ENCODE data around the gene CSTF3. TPM values are rescaled to one million over a fixed set of nuclear protein-coding genes. Genes with fewer than 3 reads are reported as not detected.

CSTF3 gene
- 45.3 TPM for total RNA-seq (ENCODE audit: unreplicated experiment)
- long read RNA-seq, transcript CSTF3-203 (3 exons, 1,132 nt) = major isoform, 12 of 24 reads
- long read RNA-seq, partial matches to known transcripts = 1 of 24 reads
- long read RNA-seq, other reads (novel, unspliced or antisense) = 4 of 24 reads

DNA sequence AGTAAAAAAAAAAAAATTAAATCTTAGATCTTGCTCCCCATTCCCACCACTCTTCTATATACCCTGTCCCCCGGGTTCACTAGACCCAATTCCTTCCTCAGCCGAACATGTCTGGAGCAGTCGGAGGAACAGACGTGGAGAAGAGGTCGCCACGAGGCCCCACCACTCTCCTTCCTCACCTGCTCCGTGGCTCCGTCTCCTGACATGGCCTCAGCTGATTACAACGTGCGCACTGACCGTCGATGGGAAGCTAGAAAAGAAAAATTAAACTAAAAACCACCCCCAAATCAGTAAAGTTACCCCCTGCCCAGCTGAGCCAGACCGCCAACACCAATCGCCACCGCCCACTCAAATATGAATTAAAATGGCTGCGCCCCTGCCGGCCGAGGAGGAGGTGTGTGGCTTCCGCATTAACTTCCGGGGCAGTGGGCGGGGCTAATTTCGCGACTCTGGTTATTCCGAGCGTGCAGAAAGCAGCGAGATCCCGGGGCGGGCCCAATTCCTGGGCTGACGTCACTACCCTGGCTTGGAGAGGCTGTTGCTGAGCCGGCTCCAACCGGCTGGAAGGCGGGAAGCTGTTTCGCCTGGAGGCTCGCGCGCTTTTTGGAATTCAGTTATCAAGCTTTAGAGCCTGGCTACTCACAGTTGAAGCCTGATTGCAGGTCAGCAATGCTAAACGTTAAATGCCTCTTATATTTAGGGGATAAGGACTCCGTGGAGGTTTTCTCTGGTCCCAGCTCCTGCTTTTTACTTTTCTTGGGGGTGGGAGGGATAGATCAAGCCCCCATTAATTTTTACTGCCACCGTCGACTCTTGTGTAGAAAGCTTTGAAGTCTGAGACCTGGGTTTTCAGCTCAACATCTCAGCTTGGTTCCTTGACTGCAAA, at the start of gene CSTF3:
CSTF3 (minus strand) TSS at position 361 of the 886 bp plus-strand sequence; CDS start at position 206, 155 bp downstream.
- TF ChIP-seq, protein P1, sequence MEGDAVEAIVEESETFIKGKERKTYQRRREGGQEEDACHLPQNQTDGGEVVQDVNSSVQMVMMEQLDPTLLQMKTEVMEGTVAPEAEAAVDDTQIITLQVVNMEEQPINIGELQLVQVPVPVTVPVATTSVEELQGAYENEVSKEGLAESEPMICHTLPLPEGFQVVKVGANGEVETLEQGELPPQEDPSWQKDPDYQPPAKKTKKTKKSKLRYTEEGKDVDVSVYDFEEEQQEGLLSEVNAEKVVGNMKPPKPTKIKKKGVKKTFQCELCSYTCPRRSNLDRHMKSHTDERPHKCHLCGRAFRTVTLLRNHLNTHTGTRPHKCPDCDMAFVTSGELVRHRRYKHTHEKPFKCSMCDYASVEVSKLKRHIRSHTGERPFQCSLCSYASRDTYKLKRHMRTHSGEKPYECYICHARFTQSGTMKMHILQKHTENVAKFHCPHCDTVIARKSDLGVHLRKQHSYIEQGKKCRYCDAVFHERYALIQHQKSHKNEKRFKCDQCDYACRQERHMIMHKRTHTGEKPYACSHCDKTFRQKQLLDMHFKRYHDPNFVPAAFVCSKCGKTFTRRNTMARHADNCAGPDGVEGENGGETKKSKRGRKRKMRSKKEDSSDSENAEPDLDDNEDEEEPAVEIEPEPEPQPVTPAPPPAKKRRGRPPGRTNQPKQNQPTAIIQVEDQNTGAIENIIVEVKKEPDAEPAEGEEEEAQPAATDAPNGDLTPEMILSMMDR (IDR thresholded peaks at IDR 0.05; ENCODE audit: partially characterized antibody, unreplicated experiment) = peak; percentile 82
- Mint-ChIP-seq H3K4me1 (ENCODE audit: low read depth, unreplicated experiment) (peaks cover 14% of the 10 kb centered on the region), H3K36me3 (ENCODE audit: unreplicated experiment) (no peaks in the 10 kb centered on the region), H3K4me3 (ENCODE audit: unreplicated experiment) (peak within 1 kb of the TSS; percentile 100), H3K9me3 (ENCODE audit: unreplicated experiment) (peaks cover 6% of the 10 kb centered on the region), H3K27me3 (ENCODE audit: unreplicated experiment) (peaks cover 3% of the 10 kb centered on the region), H3K27ac (ENCODE audit: unreplicated experiment) (peak within 1 kb of the TSS; percentile 99)
- DNase-seq = peak; percentile 100

DNA sequence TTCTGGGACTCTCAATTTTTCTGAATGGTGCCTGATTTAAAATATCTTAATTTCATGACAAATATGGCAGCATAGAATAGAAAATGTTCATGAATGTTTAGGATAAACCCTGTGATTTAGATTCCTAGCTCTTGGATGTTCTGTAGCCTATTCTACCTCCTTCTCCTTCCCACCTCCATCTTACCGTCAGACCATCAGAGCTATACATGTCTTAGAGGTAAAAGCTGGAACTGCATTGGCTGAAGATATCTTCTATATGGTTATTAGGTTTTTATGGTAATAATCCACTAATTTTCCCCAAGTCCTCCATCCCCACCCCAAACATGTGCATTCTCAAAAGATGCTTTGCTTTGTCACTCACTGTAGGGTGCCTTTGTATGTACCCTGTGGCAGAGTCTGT, 46.9 kb upstream of the CSTF3 start:
- peaks cover 3% of the 10 kb centered on the region for H3K27me3 Mint-ChIP-seq (ENCODE audit: unreplicated experiment)
- DNase-seq = no peak
- H3K36me3 Mint-ChIP-seq (ENCODE audit: unreplicated experiment) = no peaks in the 10 kb centered on the region
- no peaks in the 10 kb centered on the region for H3K9me3 Mint-ChIP-seq (ENCODE audit: unreplicated experiment)
- H3K4me3 Mint-ChIP-seq (ENCODE audit: unreplicated experiment) = no peak overlapping the region
- H3K4me1 Mint-ChIP-seq (ENCODE audit: low read depth, unreplicated experiment) = no peaks in the 10 kb centered on the region
- H3K27ac Mint-ChIP-seq (ENCODE audit: unreplicated experiment) = no peak overlapping the region
- TF ChIP-seq, protein P1 (IDR thresholded peaks at IDR 0.05; ENCODE audit: partially characterized antibody, unreplicated experiment) = no peak

DNA sequence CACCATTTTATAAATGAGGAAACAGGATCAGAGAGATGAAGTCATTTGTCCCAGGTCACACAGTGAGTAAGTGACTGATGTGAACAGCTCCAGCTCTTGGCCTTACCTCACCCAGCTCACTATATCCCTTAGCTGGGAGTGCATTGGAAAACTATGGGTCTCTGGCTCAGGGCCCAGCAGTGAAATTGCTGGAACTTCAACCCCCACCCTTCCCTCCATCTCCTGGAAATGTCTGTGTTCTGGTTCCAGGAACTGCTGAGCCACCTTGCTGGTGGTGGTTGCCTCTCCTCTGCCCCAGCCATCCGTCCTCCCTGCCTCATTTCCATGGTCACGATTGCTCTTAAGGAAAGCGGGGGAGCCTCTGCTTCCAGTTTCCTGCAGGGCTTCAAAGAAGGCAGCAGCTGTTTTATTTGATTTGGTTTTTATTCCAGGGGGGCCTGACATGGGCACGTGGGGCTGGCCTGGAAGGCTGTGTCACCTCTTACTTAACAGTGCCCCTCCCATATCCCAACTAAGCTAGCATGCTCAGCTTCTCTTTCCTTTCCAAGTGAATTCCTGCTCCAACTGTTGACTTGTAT, 46.2 kb upstream of the CSTF3 start:
- H3K9me3 Mint-ChIP-seq (ENCODE audit: unreplicated experiment) = no peaks in the 10 kb centered on the region
- no peaks in the 10 kb centered on the region for H3K36me3 Mint-ChIP-seq (ENCODE audit: unreplicated experiment)
- TF ChIP-seq, protein P1 (IDR thresholded peaks at IDR 0.05; ENCODE audit: partially characterized antibody, unreplicated experiment) = no peak
- DNase-seq = no peak
- H3K4me3 Mint-ChIP-seq (ENCODE audit: unreplicated experiment) = no peak overlapping the region
- peaks cover 3% of the 10 kb centered on the region for H3K27me3 Mint-ChIP-seq (ENCODE audit: unreplicated experiment)
- H3K4me1 Mint-ChIP-seq (ENCODE audit: low read depth, unreplicated experiment) = no peaks in the 10 kb centered on the region
- no peak overlapping the region for H3K27ac Mint-ChIP-seq (ENCODE audit: unreplicated experiment)

DNA sequence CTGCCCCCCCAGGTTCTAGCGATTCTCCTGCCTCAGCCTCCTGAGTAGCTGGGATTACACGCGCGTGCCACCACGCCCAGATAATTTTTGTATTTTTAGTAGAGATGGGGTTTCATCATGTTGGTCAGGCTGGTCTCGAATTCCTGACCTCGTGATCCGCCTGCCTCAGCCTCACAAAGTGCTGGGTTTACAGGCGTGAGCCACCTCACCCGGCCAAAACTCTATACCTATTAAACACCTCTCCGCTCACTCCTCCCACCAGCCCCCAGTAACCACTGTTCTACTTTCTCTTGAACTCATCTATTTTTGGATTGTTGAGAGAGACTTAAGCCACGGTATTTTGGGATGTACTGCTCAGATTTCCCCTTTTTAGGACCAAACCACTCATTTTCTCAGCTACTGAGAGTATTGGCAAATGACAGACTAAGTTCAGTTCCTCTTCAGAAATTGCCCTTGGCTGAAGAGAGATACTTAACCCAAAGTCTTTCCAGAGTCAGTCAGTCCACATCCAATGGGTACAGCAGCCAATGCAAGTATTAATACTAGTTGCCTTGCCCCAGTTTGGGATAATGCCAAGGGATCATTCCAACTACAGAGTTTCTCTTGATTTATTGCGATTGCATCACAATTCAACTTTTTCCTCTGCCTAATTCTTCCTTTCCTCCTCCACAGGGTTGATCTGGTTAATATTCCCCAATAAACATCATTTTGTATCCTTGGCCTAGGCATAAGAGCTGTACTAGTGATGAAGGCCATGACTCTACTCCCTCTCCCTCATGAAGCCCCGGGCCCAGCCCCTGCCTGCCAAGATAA, 36.8 kb upstream of the CSTF3 start:
- Mint-ChIP-seq H3K4me3 (ENCODE audit: unreplicated experiment) (no peak overlapping the region), H3K4me1 (ENCODE audit: low read depth, unreplicated experiment) (no peaks in the 10 kb centered on the region), H3K36me3 (ENCODE audit: unreplicated experiment) (no peaks in the 10 kb centered on the region), H3K27me3 (ENCODE audit: unreplicated experiment) (no peaks in the 10 kb centered on the region), H3K9me3 (ENCODE audit: unreplicated experiment) (no peaks in the 10 kb centered on the region), H3K27ac (ENCODE audit: unreplicated experiment) (no peak overlapping the region)
- TF ChIP-seq, protein P1 (IDR thresholded peaks at IDR 0.05; ENCODE audit: partially characterized antibody, unreplicated experiment) = no peak
- no peak for DNase-seq

Measured in glutamatergic neuron (in vitro differentiated cells).